Measurements from ENCODE around the gene SH2D4B. TPM values are rescaled to one million over a fixed set of nuclear protein-coding genes. Genes with fewer than 3 reads are reported as not detected.

SH2D4B gene
- total RNA-seq, 2 experiments from 2014 or later, result 0.16 to 0.31 TPM

DNA sequence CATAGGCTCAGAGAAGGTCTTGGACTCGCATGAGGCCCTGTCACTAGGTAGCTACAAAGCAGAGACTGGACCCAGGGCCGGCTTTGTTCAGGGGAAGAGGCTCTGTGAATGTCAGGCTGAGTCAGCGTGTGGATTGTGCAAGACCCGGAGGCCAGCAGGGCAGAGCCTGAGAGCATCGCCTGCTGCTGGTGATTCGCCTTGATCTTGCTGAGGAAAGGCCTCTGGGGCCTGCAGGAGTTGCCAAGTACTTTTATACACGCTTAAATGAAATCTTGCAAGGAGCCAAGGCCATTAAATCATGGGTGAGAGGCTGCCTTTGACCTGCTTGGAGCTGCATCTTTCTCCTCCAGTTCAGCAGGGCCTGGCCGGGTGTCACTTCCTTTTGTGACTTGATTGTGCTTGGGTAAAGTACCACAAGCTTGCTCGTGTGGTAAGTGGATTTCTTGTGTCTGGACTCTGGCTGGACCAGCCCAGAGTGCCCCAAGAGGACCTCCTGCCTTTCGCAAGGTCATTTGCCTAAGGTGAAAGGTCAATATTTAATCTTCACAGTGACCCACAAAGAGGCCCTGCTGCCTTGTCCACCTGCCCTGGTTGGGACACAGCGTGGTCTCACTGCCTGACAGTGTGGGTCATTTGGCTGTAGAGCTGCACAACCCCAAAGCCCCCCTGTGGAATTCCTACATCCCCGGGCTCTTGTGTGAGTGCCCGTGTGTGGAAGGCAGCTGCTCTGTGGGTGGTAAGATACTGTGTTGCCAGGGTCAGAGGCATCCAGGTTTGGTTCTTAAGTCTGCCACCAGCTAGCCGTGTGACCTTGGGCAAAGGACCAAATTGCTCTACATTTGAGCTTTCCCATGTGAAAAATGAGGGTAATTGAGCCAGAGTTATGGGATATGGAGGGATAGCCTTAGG is 38.6 kb upstream of the SH2D4B start:
- TF ChIP-seq CTCF (IDR thresholded peaks at IDR 0.05), result no peak
- intact Hi-C loops (cut with DNase I, micrococcal nuclease), result loop anchor here in 1 of 2 experiments (1.0 kb wide), 1 partner anchor 31 kb away; no protein-coding TSS in a partner anchor
- H3K4me1 ChIP-seq (ENCODE audit: insufficient read depth, low read length), result peaks cover 89% of the 10 kb centered on the region
- Mint-ChIP-seq H3K9me3 (no peaks in the 10 kb centered on the region), H3K27ac (peak overlapping the region; percentile 78), H3K36me3 (ENCODE audit: low read depth) (peaks cover 78% of the 10 kb centered on the region), H3K4me1 (ENCODE audit: low read depth) (peaks cover 100% of the 10 kb centered on the region), H3K4me3 (peak overlapping the region; percentile 83), H3K27me3 (no peaks in the 10 kb centered on the region)
- CTCF ChIA-PET, result interaction anchor here (0.8 to 11.6 kb wide), 4 partner anchors 12 to 54 kb away, joined by 4 to 250 read pairs (median 16); no protein-coding TSS in a partner anchor
- H3K4me3 ChIP-seq (ENCODE audit: low read length), result peak overlapping the region; percentile 10
- H3K9me3 ChIP-seq (ENCODE audit: control insufficient read depth in 1 of 2, insufficient read depth in 1 of 2, low read length in 2 of 2), result no peaks in the 10 kb centered on the region
- H3K36me3 ChIP-seq (ENCODE audit: insufficient read depth, low read length), result peaks cover 42% of the 10 kb centered on the region
- POLR2A ChIA-PET, result interaction anchor here (1.7 to 12.8 kb wide), 5 partner anchors 10 to 93 kb away, joined by 4 to 302 read pairs (median 11); no protein-coding TSS in a partner anchor
- peak in 9 of 14 experiments; percentile 31 to 77 (median 49) for DNase-seq
- peak overlapping the region; percentile 49 to 54 for H3K27ac ChIP-seq (ENCODE audit: low read depth in 1 of 2, low read length in 2 of 2)
- no peaks in the 10 kb centered on the region for H3K27me3 ChIP-seq (ENCODE audit: control insufficient read depth in 1 of 2, insufficient read depth in 2 of 2, low read length in 2 of 2)
- ATAC-seq (ENCODE audit: poor library complexity), result peak; percentile 30

- Mint-ChIP-seq H3K27me3 (no peaks in the 10 kb centered on the region), H3K9me3 (no peaks in the 10 kb centered on the region), H3K4me1 (ENCODE audit: low read depth) (peaks cover 100% of the 10 kb centered on the region), H3K27ac (peak overlapping the region; percentile 78), H3K36me3 (ENCODE audit: low read depth) (peaks cover 78% of the 10 kb centered on the region), H3K4me3 (peak overlapping the region; percentile 30)
- CTCF ChIA-PET, result interaction anchor here (0.7 to 11.6 kb wide), 6 partner anchors 13 to 118 kb away, joined by 3 to 250 read pairs (median 6); no protein-coding TSS in a partner anchor
- intact Hi-C loops (cut with DNase I, micrococcal nuclease), result loop anchor here in 1 of 2 experiments (2.0 kb wide), 1 partner anchor 14 kb away; no protein-coding TSS in a partner anchor
- DNase-seq (peak in 4 of 14 experiments; percentile 35 to 72 (median 53)), ATAC-seq (ENCODE audit: poor library complexity) (peak; percentile 56)
- POLR2A ChIA-PET, result interaction anchor here (0.6 to 12.8 kb wide), 8 partner anchors 9 to 123 kb away, joined by 3 to 302 read pairs (median 6); no protein-coding TSS in a partner anchor
- Histone ChIP-seq H3K27me3 (ENCODE audit: control insufficient read depth in 1 of 2, insufficient read depth in 2 of 2, low read length in 2 of 2) (no peaks in the 10 kb centered on the region), H3K36me3 (ENCODE audit: insufficient read depth, low read length) (peaks cover 40% of the 10 kb centered on the region), H3K9me3 (ENCODE audit: control insufficient read depth in 1 of 2, insufficient read depth in 1 of 2, low read length in 2 of 2) (no peaks in the 10 kb centered on the region), H3K27ac (ENCODE audit: low read depth in 1 of 2, low read length in 2 of 2) (peak overlapping the region; percentile 49 to 54), H3K4me1 (ENCODE audit: insufficient read depth, low read length) (peaks cover 89% of the 10 kb centered on the region), H3K4me3 (ENCODE audit: low read length) (no peak overlapping the region)
- TF ChIP-seq CTCF (IDR thresholded peaks at IDR 0.05), result no peak
Observed at GRCh38 chr10:80500572-80501380, 36.9 kb upstream of the SH2D4B start.
